GM12891 (cell line): Measurements from ENCODE around the gene GNG5.

Experiments
- POLR2A ChIP-seq: IDR thresholded peaks from 2 replicates; pipeline ENCODE4 v1.6.1; 2011; ENCODE audit warnings: low read depth, low read length, control low read depth
- POLR2AphosphoS5 ChIP-seq: IDR thresholded peaks from 2 replicates; pipeline ENCODE4 v1.6.1; 2011; ENCODE audit warnings: low read depth, low read length, control low read depth
- SPI1 ChIP-seq: IDR thresholded peaks from 2 replicates; pipeline ENCODE4 v1.6.1; 2011; ENCODE audit warnings: low read depth, low read length, control low read depth
- TAF1 ChIP-seq: IDR thresholded peaks from 2 replicates; pipeline ENCODE4 v1.6.1; 2011; ENCODE audit warnings: low read depth, low read length, control low read depth

GRCh38 chr1:84467298-84467697 is 39.1 kb downstream of the GNG5 start:
- TF ChIP-seq POLR2AphosphoS5 (no peak), SPI1 (no peak), POLR2A (no peak), TAF1 (no peak)
